ENCODE measurements around the gene R3HDM1. TPM values are rescaled to one million over a fixed set of nuclear protein-coding genes. Genes with fewer than 3 reads are reported as not detected.

The R3HDM1 gene
- total RNA-seq, 1 experiment from 2014 or later: 62.6 TPM

- Histone ChIP-seq H3K9me3 (ENCODE audit: control insufficient read depth, insufficient read depth, low read depth, low read length) (no peaks in the 10 kb centered on the region), H3K4me1 (ENCODE audit: control insufficient read depth, insufficient read depth, low read length) (peaks cover 16% of the 10 kb centered on the region), H3K27ac (ENCODE audit: low read length) (no peak overlapping the region), H3K36me3 (ENCODE audit: control insufficient read depth, insufficient read depth, low read length) (no peaks in the 10 kb centered on the region; the same call in 1 of the 2 replicates), H3K4me3 (ENCODE audit: low read depth in 2 of 2, low read length in 2 of 2) (no peak overlapping the region), H3K27me3 (ENCODE audit: control insufficient read depth, insufficient read depth, low read length) (no peaks in the 10 kb centered on the region)
- TF ChIP-seq, protein P1, sequence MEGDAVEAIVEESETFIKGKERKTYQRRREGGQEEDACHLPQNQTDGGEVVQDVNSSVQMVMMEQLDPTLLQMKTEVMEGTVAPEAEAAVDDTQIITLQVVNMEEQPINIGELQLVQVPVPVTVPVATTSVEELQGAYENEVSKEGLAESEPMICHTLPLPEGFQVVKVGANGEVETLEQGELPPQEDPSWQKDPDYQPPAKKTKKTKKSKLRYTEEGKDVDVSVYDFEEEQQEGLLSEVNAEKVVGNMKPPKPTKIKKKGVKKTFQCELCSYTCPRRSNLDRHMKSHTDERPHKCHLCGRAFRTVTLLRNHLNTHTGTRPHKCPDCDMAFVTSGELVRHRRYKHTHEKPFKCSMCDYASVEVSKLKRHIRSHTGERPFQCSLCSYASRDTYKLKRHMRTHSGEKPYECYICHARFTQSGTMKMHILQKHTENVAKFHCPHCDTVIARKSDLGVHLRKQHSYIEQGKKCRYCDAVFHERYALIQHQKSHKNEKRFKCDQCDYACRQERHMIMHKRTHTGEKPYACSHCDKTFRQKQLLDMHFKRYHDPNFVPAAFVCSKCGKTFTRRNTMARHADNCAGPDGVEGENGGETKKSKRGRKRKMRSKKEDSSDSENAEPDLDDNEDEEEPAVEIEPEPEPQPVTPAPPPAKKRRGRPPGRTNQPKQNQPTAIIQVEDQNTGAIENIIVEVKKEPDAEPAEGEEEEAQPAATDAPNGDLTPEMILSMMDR (IDR thresholded peaks at IDR 0.05): no peak
- TF ChIP-seq, protein P2, sequence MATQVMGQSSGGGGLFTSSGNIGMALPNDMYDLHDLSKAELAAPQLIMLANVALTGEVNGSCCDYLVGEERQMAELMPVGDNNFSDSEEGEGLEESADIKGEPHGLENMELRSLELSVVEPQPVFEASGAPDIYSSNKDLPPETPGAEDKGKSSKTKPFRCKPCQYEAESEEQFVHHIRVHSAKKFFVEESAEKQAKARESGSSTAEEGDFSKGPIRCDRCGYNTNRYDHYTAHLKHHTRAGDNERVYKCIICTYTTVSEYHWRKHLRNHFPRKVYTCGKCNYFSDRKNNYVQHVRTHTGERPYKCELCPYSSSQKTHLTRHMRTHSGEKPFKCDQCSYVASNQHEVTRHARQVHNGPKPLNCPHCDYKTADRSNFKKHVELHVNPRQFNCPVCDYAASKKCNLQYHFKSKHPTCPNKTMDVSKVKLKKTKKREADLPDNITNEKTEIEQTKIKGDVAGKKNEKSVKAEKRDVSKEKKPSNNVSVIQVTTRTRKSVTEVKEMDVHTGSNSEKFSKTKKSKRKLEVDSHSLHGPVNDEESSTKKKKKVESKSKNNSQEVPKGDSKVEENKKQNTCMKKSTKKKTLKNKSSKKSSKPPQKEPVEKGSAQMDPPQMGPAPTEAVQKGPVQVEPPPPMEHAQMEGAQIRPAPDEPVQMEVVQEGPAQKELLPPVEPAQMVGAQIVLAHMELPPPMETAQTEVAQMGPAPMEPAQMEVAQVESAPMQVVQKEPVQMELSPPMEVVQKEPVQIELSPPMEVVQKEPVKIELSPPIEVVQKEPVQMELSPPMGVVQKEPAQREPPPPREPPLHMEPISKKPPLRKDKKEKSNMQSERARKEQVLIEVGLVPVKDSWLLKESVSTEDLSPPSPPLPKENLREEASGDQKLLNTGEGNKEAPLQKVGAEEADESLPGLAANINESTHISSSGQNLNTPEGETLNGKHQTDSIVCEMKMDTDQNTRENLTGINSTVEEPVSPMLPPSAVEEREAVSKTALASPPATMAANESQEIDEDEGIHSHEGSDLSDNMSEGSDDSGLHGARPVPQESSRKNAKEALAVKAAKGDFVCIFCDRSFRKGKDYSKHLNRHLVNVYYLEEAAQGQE (IDR thresholded peaks at IDR 0.05; ENCODE audit: insufficient read depth in 1 of 2, low read depth in 2 of 2, low read length in 1 of 2): no peak
- TF ChIP-seq SIN3A (IDR thresholded peaks at IDR 0.05; ENCODE audit: borderline replicate concordance, insufficient read depth, low read depth, low read length) (no peak), POLR2AphosphoS5 (IDR thresholded peaks at IDR 0.05; ENCODE audit: low read depth, low read length) (no peak), TCF7L2 (IDR thresholded peaks at IDR 0.05; ENCODE audit: low read depth, low read length) (no peak)
- BruUV-seq (replicated peaks): no TSS peak
- ChIA-PET CTCF (interaction anchor here (0.8 kb wide), 1 partner anchor 30 kb away, joined by 3 read pairs; no protein-coding TSS in a partner anchor), POLR2A (no interaction called here)
- intact Hi-C loops (cut with micrococcal nuclease; ENCODE audit: unreplicated experiment): no loop called here
- no peak for ATAC-seq
- in situ Hi-C loops (cut with HindIII; ENCODE audit: low pct_unique_long_range_greater_than_20kb, low sequenced_read_pairs): no loop called here
- DNase-seq (ENCODE audit: low read depth, low spot score): no peak
Observed at GRCh38 chr2:135740206-135740605, 208.9 kb downstream of the R3HDM1 start.

DNA sequence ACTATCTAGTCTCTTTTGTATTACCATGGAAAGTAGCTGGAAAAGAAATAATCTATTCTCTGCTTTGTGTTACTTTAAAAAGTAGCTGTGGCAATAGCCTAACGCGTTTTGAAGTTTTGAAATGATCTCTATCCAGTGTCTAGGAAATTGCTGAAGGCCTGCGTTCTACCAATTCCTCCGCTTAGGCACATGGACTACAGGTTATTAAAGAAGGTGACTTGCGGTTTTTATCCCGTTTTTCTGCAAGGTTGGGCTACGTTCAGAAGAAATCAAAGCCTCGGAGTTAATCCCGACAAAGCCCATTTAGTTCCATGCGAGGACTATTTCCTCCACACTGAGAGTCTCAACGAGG is 209.7 kb downstream of the R3HDM1 start:
- CTCF ChIA-PET: no interaction called here
- Histone ChIP-seq H3K27ac (ENCODE audit: low read length) (peak overlapping the region; percentile 84), H3K36me3 (ENCODE audit: control insufficient read depth, insufficient read depth, low read length) (no peaks in the 10 kb centered on the region; the same call in 1 of the 2 replicates), H3K9me3 (ENCODE audit: control insufficient read depth, insufficient read depth, low read depth, low read length) (no peaks in the 10 kb centered on the region), H3K27me3 (ENCODE audit: control insufficient read depth, insufficient read depth, low read length) (no peaks in the 10 kb centered on the region), H3K4me1 (ENCODE audit: control insufficient read depth, insufficient read depth, low read length) (peaks cover 16% of the 10 kb centered on the region), H3K4me3 (ENCODE audit: low read depth in 2 of 2, low read length in 2 of 2) (no peak overlapping the region)
- POLR2A ChIA-PET: interaction anchor here (0.5 to 0.7 kb wide), 9 partner anchors 9 to 1102 kb away, joined by 3 to 18 read pairs (median 11); no protein-coding TSS in a partner anchor
- ATAC-seq (no peak), DNase-seq (ENCODE audit: low read depth, low spot score) (no peak)
- TF ChIP-seq SIN3A (IDR thresholded peaks at IDR 0.05; ENCODE audit: borderline replicate concordance, insufficient read depth, low read depth, low read length) (no peak), POLR2AphosphoS5 (IDR thresholded peaks at IDR 0.05; ENCODE audit: low read depth, low read length) (no peak), TCF7L2 (IDR thresholded peaks at IDR 0.05; ENCODE audit: low read depth, low read length) (no peak)
- TF ChIP-seq, protein P2 (IDR thresholded peaks at IDR 0.05; ENCODE audit: insufficient read depth in 1 of 2, low read depth in 2 of 2, low read length in 1 of 2): no peak
- TF ChIP-seq, protein P1 (IDR thresholded peaks at IDR 0.05): no peak
- intact Hi-C loops (cut with micrococcal nuclease; ENCODE audit: unreplicated experiment) (no loop called here), in situ Hi-C loops (cut with HindIII; ENCODE audit: low pct_unique_long_range_greater_than_20kb, low sequenced_read_pairs) (no loop called here)
- no TSS peak for BruUV-seq (replicated peaks)

All from Panc1 (cell line).